C4-2B (cell line): ENCODE measurements around the gene HLTF.

ENCODE experiments used
- ZFX ChIP-seq: fragments of 450-650 bp; IDR thresholded peaks from 2 replicates; pipeline ENCODE4 v1.6.1; 2017
- TF ChIP-seq, protein P1 (sequence below): fragments of 450-650 bp; conservative IDR thresholded peaks from 2 replicates; pipeline ENCODE4 v1.5.1; 2017; ENCODE audit warnings: mild to moderate bottlenecking

DNA sequence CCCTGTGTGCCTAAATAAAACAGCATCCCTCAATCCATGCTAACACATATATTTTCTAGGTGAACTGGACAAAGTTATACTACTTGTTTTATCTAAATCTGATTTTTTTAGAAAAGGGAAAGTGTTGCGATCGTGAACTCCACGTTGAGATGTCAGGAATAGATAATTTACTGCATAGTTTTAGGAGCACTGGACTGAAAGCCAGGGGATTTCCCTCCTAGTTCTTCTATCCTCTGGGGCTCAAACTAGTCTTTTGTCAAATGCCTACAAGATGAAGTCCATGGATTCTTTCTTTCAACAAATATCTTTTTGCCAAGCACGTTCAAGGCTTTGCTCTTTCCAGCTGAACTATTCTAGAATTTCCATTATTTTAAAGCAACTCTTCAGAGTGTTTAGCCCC, 42.5 kb upstream of the HLTF start:
- TF ChIP-seq, protein P1, sequence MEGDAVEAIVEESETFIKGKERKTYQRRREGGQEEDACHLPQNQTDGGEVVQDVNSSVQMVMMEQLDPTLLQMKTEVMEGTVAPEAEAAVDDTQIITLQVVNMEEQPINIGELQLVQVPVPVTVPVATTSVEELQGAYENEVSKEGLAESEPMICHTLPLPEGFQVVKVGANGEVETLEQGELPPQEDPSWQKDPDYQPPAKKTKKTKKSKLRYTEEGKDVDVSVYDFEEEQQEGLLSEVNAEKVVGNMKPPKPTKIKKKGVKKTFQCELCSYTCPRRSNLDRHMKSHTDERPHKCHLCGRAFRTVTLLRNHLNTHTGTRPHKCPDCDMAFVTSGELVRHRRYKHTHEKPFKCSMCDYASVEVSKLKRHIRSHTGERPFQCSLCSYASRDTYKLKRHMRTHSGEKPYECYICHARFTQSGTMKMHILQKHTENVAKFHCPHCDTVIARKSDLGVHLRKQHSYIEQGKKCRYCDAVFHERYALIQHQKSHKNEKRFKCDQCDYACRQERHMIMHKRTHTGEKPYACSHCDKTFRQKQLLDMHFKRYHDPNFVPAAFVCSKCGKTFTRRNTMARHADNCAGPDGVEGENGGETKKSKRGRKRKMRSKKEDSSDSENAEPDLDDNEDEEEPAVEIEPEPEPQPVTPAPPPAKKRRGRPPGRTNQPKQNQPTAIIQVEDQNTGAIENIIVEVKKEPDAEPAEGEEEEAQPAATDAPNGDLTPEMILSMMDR: no peak
- TF ChIP-seq ZFX: no peak
